ENCODE data around the gene GFRA1. TPM values are rescaled to one million over a fixed set of nuclear protein-coding genes. Genes with fewer than 3 reads are reported as not detected.
A peak's percentile ranks its signal among the peaks of the same experiment; 100 is the strongest.
"Not testable (repeated sequence)": the region's sequence is repeated elsewhere in the genome, so short reads cannot be mapped to it uniquely, and the experiment has no call there.

The GFRA1 gene
- total RNA-seq, 4 donors from 2014 or later: 6.2 to 44.5 (median 13.4) TPM

GRCh38 chr10:116043304-116043703 lies 229.7 kb downstream of the GFRA1 start:
- intact Hi-C loops (cut with DNase I; ENCODE audit: low total_unique reads): no loop called here
- TF ChIP-seq CTCF (IDR thresholded peaks at IDR 0.05) (no peak), POLR2A (IDR thresholded peaks at IDR 0.05) (no peak)
- no peak overlapping the region for H3K4me3 ChIP-seq (ENCODE audit: low read depth, poor library complexity, severe bottlenecking)
- 92 to 93% methylated on average over 3 of the region's 3 CpGs for WGBS, 2 donors
- DNase-seq (ENCODE audit: low spot score in 2 of 2): no peak

GRCh38 chr10:116041948-116042347 lies 231.1 kb downstream of the GFRA1 start:
- DNase-seq (ENCODE audit: low spot score in 2 of 2): no peak
- no peak for TF ChIP-seq CTCF (IDR thresholded peaks at IDR 0.05)
- no peak for TF ChIP-seq POLR2A (IDR thresholded peaks at IDR 0.05)
- WGBS, 2 donors: 90% methylated on average over 4 of the region's 4 CpGs
- H3K4me3 ChIP-seq (ENCODE audit: low read depth, poor library complexity, severe bottlenecking): no peak overlapping the region
- intact Hi-C loops (cut with DNase I; ENCODE audit: low total_unique reads): no loop called here

DNA sequence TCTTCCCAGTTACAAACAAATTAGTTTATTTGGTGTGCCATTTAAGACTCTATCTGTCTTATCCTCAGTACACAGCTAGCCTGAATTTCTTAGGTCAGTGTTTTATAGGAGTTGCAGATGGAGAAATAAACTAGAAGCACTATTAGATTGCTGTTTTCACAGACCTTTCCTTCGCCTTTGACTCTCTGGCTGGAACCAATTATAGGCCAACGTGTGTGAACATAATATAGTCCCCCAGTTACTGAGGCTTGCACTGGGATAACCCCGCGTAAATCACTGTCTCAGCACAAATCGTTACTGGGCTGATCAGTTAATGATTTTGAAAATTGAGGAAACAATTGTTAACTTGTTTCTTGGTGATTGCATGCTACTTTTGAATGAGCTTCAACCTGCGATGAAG lies 233.4 kb downstream of the GFRA1 start:
- H3K4me3 ChIP-seq (ENCODE audit: low read depth, poor library complexity, severe bottlenecking): no peak overlapping the region
- 75 to 84% methylated on average over 6 of the region's 6 CpGs for WGBS, 2 donors
- DNase-seq (ENCODE audit: low spot score in 2 of 2): no peak
- no peak for TF ChIP-seq CTCF (IDR thresholded peaks at IDR 0.05)
- intact Hi-C loops (cut with DNase I; ENCODE audit: low total_unique reads): no loop called here

DNA sequence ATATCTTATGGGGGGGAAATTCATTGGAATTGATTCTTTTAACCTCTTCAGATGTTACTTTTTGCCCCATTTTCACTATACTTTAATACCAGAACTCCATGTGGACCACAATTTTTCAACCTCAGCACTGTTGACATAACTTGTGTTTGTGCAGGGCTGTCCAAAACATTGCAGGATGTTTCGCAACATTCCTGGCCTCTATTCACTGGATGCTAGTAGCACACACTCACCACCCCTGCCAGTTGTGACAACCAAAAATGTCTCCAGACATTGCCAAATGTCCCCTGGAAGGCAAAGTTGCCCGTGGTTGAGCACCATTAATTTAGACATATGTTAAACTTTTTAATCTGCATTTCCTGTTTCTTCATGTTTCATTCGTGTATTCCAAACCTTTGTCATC lies 234.7 kb downstream of the GFRA1 start:
- intact Hi-C loops (cut with DNase I; ENCODE audit: low total_unique reads): no loop called here
- H3K4me3 ChIP-seq (ENCODE audit: low read depth, poor library complexity, severe bottlenecking): no peak overlapping the region
- DNase-seq (ENCODE audit: low spot score in 2 of 2): peak; percentile 81 to 91
- TF ChIP-seq CTCF (IDR thresholded peaks at IDR 0.05) (no peak), POLR2A (IDR thresholded peaks at IDR 0.05) (no peak)
- WGBS, 2 donors: 25 to 45% methylated on average over 3 of the region's 3 CpGs

DNA sequence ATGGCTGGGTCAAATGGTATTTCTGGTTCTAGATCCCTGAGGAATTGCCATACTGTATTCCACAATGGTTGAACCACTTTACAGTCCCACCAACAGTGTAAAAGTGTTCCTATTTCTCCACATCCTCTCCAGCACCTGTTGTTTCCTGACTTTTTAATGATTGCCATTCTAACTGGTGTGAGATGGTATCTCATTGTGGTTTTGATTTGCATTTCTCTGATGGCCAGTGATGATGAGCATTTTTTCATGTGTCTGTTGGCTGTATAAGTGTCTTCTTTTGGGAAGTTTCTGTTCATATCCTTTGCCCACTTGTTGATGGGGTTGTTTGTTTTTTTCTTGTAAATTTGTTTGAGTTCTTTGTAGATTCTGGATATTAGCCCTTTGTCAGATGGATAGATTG lies 237.6 kb downstream of the GFRA1 start:
- DNase-seq (ENCODE audit: low spot score in 2 of 2); H3K4me3 ChIP-seq (ENCODE audit: low read depth, poor library complexity, severe bottlenecking); intact Hi-C loops (cut with DNase I; ENCODE audit: low total_unique reads): not testable (repeated sequence)

DNA sequence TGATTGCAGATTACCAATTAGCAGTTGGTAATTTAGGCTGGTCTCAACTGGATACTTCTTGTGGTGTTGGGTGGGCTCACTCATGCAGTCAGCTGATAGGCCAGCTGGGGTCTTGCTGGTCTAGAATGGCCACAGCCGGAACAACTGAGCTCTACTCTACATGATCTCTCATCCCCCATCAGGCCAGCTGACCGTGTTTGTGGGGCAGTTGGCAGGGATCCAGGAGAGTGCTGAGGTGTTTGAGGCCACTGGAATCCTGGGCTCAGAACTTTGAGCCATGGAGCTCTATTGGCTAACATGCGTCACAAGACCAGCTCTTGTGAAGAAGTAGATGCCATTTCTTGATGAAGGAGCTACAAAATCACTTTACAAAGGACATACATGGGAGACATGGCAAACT lies 242.4 kb downstream of the GFRA1 start:
- no peak overlapping the region for H3K4me3 ChIP-seq (ENCODE audit: low read depth, poor library complexity, severe bottlenecking)
- TF ChIP-seq CTCF (IDR thresholded peaks at IDR 0.05): no peak
- no peak for TF ChIP-seq POLR2A (IDR thresholded peaks at IDR 0.05)
- 59 to 93% methylated on average over 3 of the region's 3 CpGs for WGBS, 2 donors
- intact Hi-C loops (cut with DNase I; ENCODE audit: low total_unique reads): no loop called here
- DNase-seq (ENCODE audit: low spot score in 2 of 2): no peak

Data from lower leg skin (tissue), 4 donors.